NT2/D1 (cell line): ENCODE measurements around the gene GREB1.

Experiments used
- SUZ12 ChIP-seq: IDR thresholded peaks from 2 replicates; pipeline ENCODE4 v1.6.1; 2011; ENCODE audit not compliant: insufficient read length, insufficient read depth; ENCODE audit errors: extremely low read depth
- YY1 ChIP-seq: IDR thresholded peaks from 2 replicates; pipeline ENCODE4 v1.6.1; 2011; ENCODE audit not compliant: insufficient read length, insufficient read depth

DNA sequence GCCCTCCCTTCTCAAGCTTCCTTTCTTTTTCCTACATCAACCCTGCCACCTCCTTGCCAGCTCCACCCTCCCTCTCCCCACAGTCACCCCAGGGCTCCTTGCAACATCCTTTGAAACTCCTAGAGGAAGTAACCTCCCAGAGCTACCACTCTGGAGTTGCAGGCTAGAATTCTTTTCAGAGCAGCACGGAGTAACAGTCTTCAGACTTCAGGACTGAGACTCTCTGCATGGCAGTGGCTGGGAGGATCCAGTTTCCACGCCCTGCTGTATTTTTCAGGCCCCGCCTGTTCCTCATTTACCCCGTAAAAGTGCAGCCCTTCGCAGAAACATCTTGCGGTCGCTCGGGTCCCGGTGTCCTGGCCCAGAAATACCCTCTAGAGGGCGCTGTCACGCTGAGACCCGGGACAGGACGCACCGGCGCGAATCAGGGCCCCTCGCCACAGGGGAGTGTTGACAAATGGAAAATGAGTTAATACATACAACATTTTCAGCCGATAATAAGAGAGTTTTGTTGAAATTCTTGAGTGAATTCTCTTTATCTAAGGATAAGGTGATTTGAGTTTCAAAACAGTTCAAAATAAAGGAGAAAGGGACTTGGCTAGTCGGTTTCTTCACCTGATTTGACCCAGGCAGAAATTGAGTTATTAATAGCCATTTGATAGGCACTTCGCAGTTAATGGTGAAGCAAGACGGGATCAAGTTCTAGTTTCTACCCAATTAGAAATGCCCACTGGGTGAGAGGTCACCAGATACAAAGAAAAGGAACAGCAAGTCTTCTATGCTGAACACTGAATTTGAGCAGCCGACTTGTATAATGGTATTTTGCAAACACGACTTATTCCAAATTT lies 154.6 kb downstream of the GREB1 start:
- TF ChIP-seq YY1 (no peak), SUZ12 (no peak)
